Ishikawa (cell line): ENCODE measurements around the gene TTLL13.

Experiments used
- CEBPB ChIP-seq: IDR thresholded peaks from 2 replicates; pipeline ENCODE4 v1.6.1; 2012
- CREB1 ChIP-seq: IDR thresholded peaks from 2 replicates; pipeline ENCODE4 v1.6.1; 2012; ENCODE audit warnings: low read depth
- FOXM1 ChIP-seq: IDR thresholded peaks from 2 replicates; pipeline ENCODE4 v1.6.1; 2012; ENCODE audit warnings: low read depth, borderline replicate concordance
- RAD21 ChIP-seq: IDR thresholded peaks from 2 replicates; pipeline ENCODE4 v1.6.1; 2012; ENCODE audit warnings: low read depth
- TAF1 ChIP-seq: IDR thresholded peaks from 2 replicates; pipeline ENCODE4 v1.6.1; 2012; ENCODE audit warnings: low read depth, mild to moderate bottlenecking
- TEAD4 ChIP-seq: IDR thresholded peaks from 2 replicates; pipeline ENCODE4 v1.6.1; 2012
- ZBTB7A ChIP-seq: IDR thresholded peaks from 2 replicates; pipeline ENCODE4 v1.6.1; 2012; ENCODE audit warnings: low read depth

DNA sequence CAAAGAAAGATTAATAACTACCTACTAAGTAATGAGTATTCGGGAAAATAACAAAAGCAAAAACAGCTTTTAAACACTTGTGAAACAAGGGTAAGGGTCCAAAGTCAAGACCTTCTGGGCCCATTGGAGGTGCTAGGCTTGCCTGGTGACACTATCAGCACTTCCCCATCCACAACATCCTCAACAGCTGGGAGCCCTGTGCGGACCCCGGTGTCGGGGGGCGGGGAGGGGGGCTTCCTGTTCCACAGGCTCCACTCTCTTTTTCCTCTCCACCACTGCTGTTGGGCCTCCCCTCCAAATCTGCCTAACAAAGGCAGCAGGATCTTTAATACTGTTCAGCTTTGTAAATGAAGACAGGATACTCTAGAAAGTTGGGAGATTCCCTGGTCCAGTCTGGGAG, 37.7 kb downstream of the TTLL13 start:
- TF ChIP-seq FOXM1 (no peak), CREB1 (no peak), TAF1 (no peak), RAD21 (no peak), TEAD4 (no peak), ZBTB7A (no peak), CEBPB (no peak)
